Tibial nerve (tissue), 4 donors: Measurements from ENCODE around the gene KMT5C. TPM values are rescaled to one million over a fixed set of nuclear protein-coding genes. Genes with fewer than 3 reads are reported as not detected.

Experiments used
- DNase-seq, 2 donors: peaks; one replicate each; pipeline ENCODE4 v3.0.0-alpha.2; 2019; ENCODE audit warnings: low spot score in 2 of 2
- H3K27ac ChIP-seq, 4 donors: fragments of 200-600 bp; sonication (generic) in 3 of 4; one replicate each; pipeline ENCODE4 v1.5.1; 2017 to 2019; ENCODE audit warnings: mild to moderate bottlenecking in 1 of 4
- H3K27me3 ChIP-seq, 2 donors: fragments of 200-600 bp; sonication (generic) in 1 of 2; one replicate each; pipeline versions ENCODE4 v1.5.1 to v1.6.0; 2017 to 2019
- H3K36me3 ChIP-seq, 3 donors: fragments of 200-600 bp; sonication (generic); one replicate each; pipeline ENCODE4 v1.5.1; 2018 to 2019
- H3K4me1 ChIP-seq, 4 donors: fragments of 200-600 bp; sonication (generic) in 3 of 4; one replicate each; pipeline ENCODE4 v1.5.1; 2017 to 2019
- H3K4me3 ChIP-seq, 4 donors: fragments of 200-600 bp; sonication (generic) in 3 of 4; one replicate each; pipeline ENCODE4 v1.5.1; 2017 to 2019; ENCODE audit warnings: mild to moderate bottlenecking in 1 of 4, moderate library complexity in 1 of 4
- H3K9me3 ChIP-seq, 4 donors: fragments of 200-600 bp; sonication (generic) in 3 of 4; one replicate each; pipeline ENCODE4 v1.5.1; 2017 to 2019
- CTCF ChIP-seq, 5 experiments: fragments of 200-600 bp in 3 of 5; fragments of 450-650 bp in 2 of 5; sonication (generic) in 3 of 5; IDR thresholded peaks; one replicate each; pipeline ENCODE4 v1.5.1; 2016 to 2019; ENCODE audit warnings: antibody characterized with exemption in 5 of 5, mild to moderate bottlenecking in 3 of 5, moderate library complexity in 2 of 5
- EP300 ChIP-seq, 2 donors: sonication (generic); formaldehyde crosslinking; IDR thresholded peaks; one replicate each; pipeline ENCODE4 v1.6.1; 2017; ENCODE audit warnings: antibody characterized with exemption in 2 of 2, mild to moderate bottlenecking in 1 of 2
- POLR2A ChIP-seq, 2 donors: fragments of 450-650 bp; IDR thresholded peaks; one replicate each; pipeline ENCODE4 v1.6.1; 2017; ENCODE audit warnings: antibody characterized with exemption in 2 of 2, mild to moderate bottlenecking in 2 of 2, moderate library complexity in 2 of 2
- WGBS, 2 donors: methylation state at CpG; one replicate each; pipeline ENCODE4 v1.1.5; 2018; 5-methylcytosine and 5-hydroxymethylcytosine counted together
- total RNA-seq, 4 donors: library from RNA; depleted of rRNA; stranded (reverse); fragments of >200 nt; gene quantifications; one replicate each; pipeline ENCODE4 v1.1.0, GENCODE V29; 2016

The KMT5C gene
- total RNA-seq, 4 donors from 2014 or later = 30.6 to 50.0 (median 41.2) TPM

GRCh38 chr19:55382522-55383054 is 42.9 kb downstream of the KMT5C start:
- Histone ChIP-seq H3K4me3 (no peak overlapping the region), H3K27me3 (peaks cover 0 to 8% of the 10 kb centered on the region in 2 donors), H3K4me1 (peaks cover 0 to 35% (median 23%) of the 10 kb centered on the region in 4 donors), H3K27ac (no peak overlapping the region), H3K36me3 (peaks cover 0 to 8% (median 3%) of the 10 kb centered on the region in 3 donors), H3K9me3 (no peaks in the 10 kb centered on the region)
- DNase-seq = no peak
- 81 to 98% methylated on average over 3 of the region's 3 CpGs for WGBS, 2 donors
- TF ChIP-seq CTCF (IDR thresholded peaks at IDR 0.05) = no peak
- TF ChIP-seq EP300 (IDR thresholded peaks at IDR 0.05) = no peak
- no peak for TF ChIP-seq POLR2A (IDR thresholded peaks at IDR 0.05)

GRCh38 chr19:55383279-55384130 is 43.8 kb downstream of the KMT5C start:
- no peaks in the 10 kb centered on the region for H3K9me3 ChIP-seq
- peaks cover 0 to 41% (median 31%) of the 10 kb centered on the region in 4 donors for H3K4me1 ChIP-seq
- no peaks in the 10 kb centered on the region for H3K27me3 ChIP-seq
- WGBS, 2 donors = 9 to 13% methylated on average over 31 to 46 of the region's 88 CpGs
- peak in 1 of 2 donors; percentile 28 for TF ChIP-seq POLR2A (IDR thresholded peaks at IDR 0.05)
- TF ChIP-seq EP300 (IDR thresholded peaks at IDR 0.05) = peak in 1 of 2 donors; percentile 31
- peak in 4 of 5 experiments; percentile 16 to 68 (median 48) for TF ChIP-seq CTCF (IDR thresholded peaks at IDR 0.05)
- H3K27ac ChIP-seq = peak overlapping the region; percentile 79 to 96 (median 86)
- H3K4me3 ChIP-seq = peak overlapping the region; percentile 33 to 95 (median 81)
- H3K36me3 ChIP-seq = peaks cover 0 to 17% (median 12%) of the 10 kb centered on the region in 3 donors
- no peak for DNase-seq

- no peaks in the 10 kb centered on the region for H3K27me3 ChIP-seq
- H3K27ac ChIP-seq = peak within 1 kb of the TSS; percentile 79 to 97 (median 92)
- H3K4me3 ChIP-seq = peak within 1 kb of the TSS; percentile 69 to 95 (median 92)
- DNase-seq = peak in 1 of 2 donors; percentile 14
- H3K36me3 ChIP-seq = peaks cover 0 to 25% (median 12%) of the 10 kb centered on the region in 3 donors
- TF ChIP-seq CTCF (IDR thresholded peaks at IDR 0.05) = no peak
- TF ChIP-seq EP300 (IDR thresholded peaks at IDR 0.05) = no peak
- TF ChIP-seq POLR2A (IDR thresholded peaks at IDR 0.05) = no peak
- H3K9me3 ChIP-seq = no peaks in the 10 kb centered on the region
- 28 to 31% methylated on average over 25 to 27 of the region's 72 CpGs for WGBS, 2 donors
- H3K4me1 ChIP-seq = peaks cover 0 to 49% (median 37%) of the 10 kb centered on the region in 4 donors
Measured at GRCh38 chr19:55384131-55384919, 44.6 kb downstream of the KMT5C start, which contains the start of gene TMEM238. Gene TMEM238, minus strand, starts transcription at chr19:55384292. Its CDS starts 33 bp downstream, at chr19:55384259.

- H3K4me3 ChIP-seq = peak overlapping the region; percentile 69 to 95 (median 92)
- H3K27me3 ChIP-seq = no peaks in the 10 kb centered on the region
- peak overlapping the region; percentile 79 to 97 (median 92) for H3K27ac ChIP-seq
- peaks cover 0 to 57% (median 37%) of the 10 kb centered on the region in 4 donors for H3K4me1 ChIP-seq
- no peaks in the 10 kb centered on the region for H3K9me3 ChIP-seq
- 5 to 6% methylated on average over 32 to 34 of the region's 34 CpGs for WGBS, 2 donors
- peak; percentile 98 to 99 for DNase-seq
- H3K36me3 ChIP-seq = peaks cover 0 to 33% (median 12%) of the 10 kb centered on the region in 3 donors
- TF ChIP-seq POLR2A (IDR thresholded peaks at IDR 0.05) (no peak), CTCF (IDR thresholded peaks at IDR 0.05) (no peak), EP300 (IDR thresholded peaks at IDR 0.05) (no peak)
Measured at GRCh38 chr19:55384920-55385723, 45.4 kb downstream of the KMT5C start.
